OCI-M2 (cell line): ENCODE results near the gene SCN10A.

Experiments
- DNase-seq: peaks from one replicate; lab custom pipeline; 2025; ENCODE audit not compliant: unreplicated experiment; lab: John Stamatoyannopoulos, UW

The SCN10A gene

GRCh38 chr3:38721207-38721772 is 94.7 kb downstream of the SCN10A start:
- DNase-seq, result no peak

GRCh38 chr3:38720465-38720864 is 95.6 kb downstream of the SCN10A start:
- no peak for DNase-seq

- DNase-seq, result no peak
Measured at GRCh38 chr3:38717355-38718240, 98.4 kb downstream of the SCN10A start.

- no peak for DNase-seq
Measured at GRCh38 chr3:38713121-38713520, 102.9 kb downstream of the SCN10A start.

- DNase-seq, result no peak
Measured at GRCh38 chr3:38711321-38711720, 104.7 kb downstream of the SCN10A start.

GRCh38 chr3:38707730-38708129 is 108.3 kb downstream of the SCN10A start:
- no peak for DNase-seq

GRCh38 chr3:38706961-38707360 is 109.1 kb downstream of the SCN10A start:
- DNase-seq, result no peak

GRCh38 chr3:38702231-38702630 is 113.8 kb downstream of the SCN10A start:
- DNase-seq, result no peak

- no peak for DNase-seq
Measured at GRCh38 chr3:38698760-38699159, 117.3 kb downstream of the SCN10A start.

GRCh38 chr3:38698061-38698460 is 118.0 kb downstream of the SCN10A start:
- DNase-seq, result no peak

- DNase-seq, result no peak
Measured at GRCh38 chr3:38696034-38696433, 120.0 kb downstream of the SCN10A start.

GRCh38 chr3:38690185-38690584 is 125.8 kb downstream of the SCN10A start:
- no peak for DNase-seq

GRCh38 chr3:38689774-38690173 is 126.2 kb downstream of the SCN10A start:
- DNase-seq, result no peak

GRCh38 chr3:38689346-38689745 is 126.7 kb downstream of the SCN10A start:
- DNase-seq, result no peak

- DNase-seq, result no peak
Measured at GRCh38 chr3:38687321-38687720, 128.7 kb downstream of the SCN10A start.

GRCh38 chr3:38684546-38684945 is 131.5 kb downstream of the SCN10A start:
- DNase-seq, result no peak

GRCh38 chr3:38669668-38670067 is 146.3 kb downstream of the SCN10A start:
- no peak for DNase-seq

- no peak for DNase-seq
Measured at GRCh38 chr3:38662544-38662943, 153.5 kb downstream of the SCN10A start.

- DNase-seq, result no peak
Measured at GRCh38 chr3:38658841-38659240, 157.2 kb downstream of the SCN10A start.

GRCh38 chr3:38657369-38657768 is 158.6 kb downstream of the SCN10A start:
- no peak for DNase-seq

GRCh38 chr3:38655708-38656300 is 160.2 kb downstream of the SCN10A start:
- no peak for DNase-seq
